GM12878 (cell line): Measurements from ENCODE around the gene SPTBN1. TPM values are rescaled to one million over a fixed set of nuclear protein-coding genes. Genes with fewer than 3 reads are reported as not detected.

Experiments used
- ATAC-seq: fragments of 200-7000 bp; cut with Tn5 transposase; 3 replicates; pipeline ENCODE4 v1.9.1; 2020; ENCODE audit warnings: mild to moderate bottlenecking, moderate library complexity
- BruUV-seq: library from RNA; stranded (reverse); fragments of 400-500 nt; replicated peaks from 2 replicates; lab custom pipeline; 2021; lab: Mats Ljungman, UMichigan
- CTCF ChIA-PET: fragments of 300-600 bp; sonication (Branson Sonifier 250); formaldehyde crosslinking; extraction: SDS; loops from one replicate; lab custom pipeline; 2021; ENCODE audit warnings: inconsistent platforms; lab: Yijun Ruan, JAX
- POLR2A ChIA-PET: fragments of 350-600 bp; formaldehyde crosslinking; extraction: SDS; loops from one replicate; lab custom pipeline; 2021; ENCODE audit warnings: inconsistent platforms; lab: Charles Lee
- RAD21 ChIA-PET: fragments of 300-600 bp; sonication (Branson Sonifier 250); formaldehyde crosslinking; loops from one replicate; lab custom pipeline; 2023; ENCODE audit warnings: antibody characterized with exemption; ENCODE audit not compliant: unreplicated experiment; lab: Charles Lee
- SMC1A ChIA-PET: fragments of 300-600 bp; sonication (Branson Sonifier 250); formaldehyde crosslinking; loops from one replicate; lab custom pipeline; 2023; ENCODE audit not compliant: unreplicated experiment, uncharacterized antibody; lab: Charles Lee
- DNase-seq: peaks from one replicate; pipeline ENCODE4 v3.0.0-alpha.2; 2011; ENCODE audit warnings: low read depth, low spot score
- FAIRE-seq: peaks from 3 replicates; lab custom pipeline; 2011; peaks lifted over from hg19 to GRCh38; lab: Jason Lieb, UNC
- H2AFZ ChIP-seq: 2 replicates; pipeline ENCODE4 v1.6.0; 2011; ENCODE audit warnings: low read depth, low read length, control low read depth; ENCODE audit not compliant: control insufficient read depth
- H3K27ac ChIP-seq: 2 replicates; pipeline ENCODE4 v1.5.1; 2011; ENCODE audit warnings: control low read depth; ENCODE audit not compliant: control insufficient read depth, insufficient read depth
- H3K27me3 ChIP-seq, 2 experiments: replicated peaks in 1 of 2; 2 replicates each; pipeline versions ENCODE4 v1.6.0 to v1.6.1; 2011; ENCODE audit warnings: low read length in 1 of 2; ENCODE audit not compliant: control insufficient read depth in 2 of 2, insufficient read depth in 2 of 2
- H3K36me3 ChIP-seq, 2 experiments: 2 replicates each; pipeline ENCODE4 v1.5.1; 2011; ENCODE audit warnings: low read length in 1 of 2; ENCODE audit not compliant: control insufficient read depth in 2 of 2, insufficient read depth in 2 of 2
- H3K4me1 ChIP-seq: 2 replicates; pipeline ENCODE4 v1.6.1; 2011; ENCODE audit warnings: mild to moderate bottlenecking, low read length, moderate library complexity, mixed read lengths; ENCODE audit not compliant: control insufficient read depth, insufficient read depth
- H3K4me2 ChIP-seq: 2 replicates; pipeline ENCODE4 v1.6.0; 2011; ENCODE audit warnings: control low read depth; ENCODE audit not compliant: control insufficient read depth, insufficient read depth
- H3K4me3 ChIP-seq: fragments of 200-600 bp; sonication (generic); 2 replicates; pipeline ENCODE4 v1.5.1; 2016
- H3K79me2 ChIP-seq: 2 replicates; pipeline ENCODE4 v1.6.0; 2011; ENCODE audit warnings: low read length; ENCODE audit not compliant: control insufficient read depth, insufficient read depth
- H3K9ac ChIP-seq: 2 replicates; pipeline ENCODE4 v1.8.0; 2011; ENCODE audit warnings: low read length, control low read depth, mixed read lengths; ENCODE audit not compliant: control insufficient read depth, insufficient read depth
- H3K9me3 ChIP-seq: replicated peaks from 3 replicates; pipeline ENCODE4 v1.5.1; 2011; ENCODE audit warnings: mild to moderate bottlenecking, low read length; ENCODE audit not compliant: control insufficient read depth, insufficient read depth
- H4K20me1 ChIP-seq: 2 replicates; pipeline ENCODE4 v1.6.0; 2011; ENCODE audit not compliant: control insufficient read depth, insufficient read depth
- CBFB ChIP-seq: IDR thresholded peaks from 2 replicates; pipeline ENCODE4 v1.6.1; 2016; ENCODE audit warnings: antibody characterized with exemption, low read depth
- MAX ChIP-seq: IDR thresholded peaks from 2 replicates; pipeline ENCODE4 v1.6.1; 2012; ENCODE audit warnings: low read depth, low read length, improper control_type of control experiment
- MEF2A ChIP-seq: IDR thresholded peaks from 2 replicates; pipeline ENCODE4 v1.6.1; 2011; ENCODE audit warnings: low read depth, mild to moderate bottlenecking, low read length, moderate library complexity; ENCODE audit not compliant: insufficient read depth
- NR2F1 ChIP-seq: fragments of 450-650 bp; conservative IDR thresholded peaks from 2 replicates; pipeline ENCODE4 v1.6.1; 2017; ENCODE audit warnings: mild to moderate bottlenecking
- PRDM15 ChIP-seq: fragments of 450-650 bp; formaldehyde crosslinking; IDR thresholded peaks from 2 replicates; pipeline ENCODE4 v1.4.0; 2020; ENCODE audit warnings: mild to moderate bottlenecking, moderate library complexity
- ZBTB11 ChIP-seq: fragments of 450-650 bp; formaldehyde crosslinking; IDR thresholded peaks from 2 replicates; pipeline ENCODE4 v1.5.0; 2022; ENCODE audit warnings: mild to moderate bottlenecking, missing genetic modification characterization
- ZNF24 ChIP-seq: fragments of 450-650 bp; IDR thresholded peaks from 2 replicates; pipeline ENCODE4 v1.6.1; 2017; ENCODE audit warnings: antibody characterized with exemption, mild to moderate bottlenecking
- WGBS: methylation state at CpG from one replicate; pipeline ENCODE4 v1.1.6; 2016; ENCODE audit warnings: low lambda C conversion rate; ENCODE audit not compliant: insufficient replicate concordance, insufficient coverage; ENCODE audit errors: missing lambda C conversion rate; 5-methylcytosine and 5-hydroxymethylcytosine counted together
- in situ Hi-C: fragments of 300-500 bp; cut with MboI; formaldehyde crosslinking; loops from 9 replicates; pipeline ENCODE4 v1.14.3; 2018; ENCODE audit warnings: mixed read lengths
- intact Hi-C: fragments of 100-400 bp; cut with micrococcal nuclease; formaldehyde crosslinking; loops from one replicate; pipeline ENCODE4 v1.14.2; 2022; ENCODE audit not compliant: unreplicated experiment
- polyA plus RNA-seq, 11 experiments: library from polyadenylated mRNA; depleted of rRNA in 4 of 11; unstranded in 6 of 11; stranded (reverse) in 5 of 11; fragments of >200 nt; fragmentation: Nextera tagmentation in 4 of 11; fragmentation: Illumina TruSeq in 1 of 11; extraction: Ambion mirVana in 4 of 11; extraction: Trizol in 1 of 11; gene quantifications; 1 replicate in 1 of 11; 2 replicates in 10 of 11; pipeline versions ENCODE4 v1.2.1 to v1.2.3, GENCODE V29; 2011 to 2016; ENCODE audit warnings: inconsistent platforms in 2 of 11, missing spikeins in 2 of 11, low read depth in 1 of 11
- total RNA-seq, 4 experiments: library from RNA; depleted of rRNA in 3 of 4; stranded (reverse); fragments of >200 nt in 3 of 4; fragmentation: Illumina TruSeq in 1 of 4; extraction: Trizol in 1 of 4; gene quantifications; 2 replicates each; pipeline versions ENCODE4 v1.2.1 to v1.2.3, GENCODE V29; 2013 to 2021

SPTBN1 gene
- total and polyA plus RNA-seq, 10 of the 15 experiments (the other 5 are each of a cell fraction or from before 2014, with no cell fraction given): 20.6 to 154 (median 76.7) TPM

GRCh38 chr2:54615832-54616534 is 159.9 kb downstream of the SPTBN1 start:
- Histone ChIP-seq H3K4me3 (no peak overlapping the region), H3K4me2 (no peak overlapping the region), H4K20me1 (no peaks in the 10 kb centered on the region), H3K4me1 (peaks cover 2% of the 10 kb centered on the region; the same call in 1 of the 2 replicates), H2AFZ (no peak overlapping the region), H3K36me3 (peaks cover 25 to 43% of the 10 kb centered on the region in 2 experiments), H3K9ac (no peak overlapping the region), H3K27me3 (no peaks in the 10 kb centered on the region), H3K79me2 (peaks cover 30% of the 10 kb centered on the region), H3K9me3 (no peaks in the 10 kb centered on the region), H3K27ac (no peak overlapping the region)
- ATAC-seq: no peak
- BruUV-seq: no TSS peak
- ChIA-PET SMC1A (interaction anchor here (0.7 to 3.3 kb wide), 19 partner anchors 10 to 94 kb away, joined by 3 to 16 read pairs (median 4); no protein-coding TSS in a partner anchor), POLR2A (interaction anchor here (1.2 to 1.4 kb wide), 2 partner anchors 16 to 41 kb away, joined by 3 read pairs; no protein-coding TSS in a partner anchor), RAD21 (interaction anchor here (0.8 to 1.7 kb wide), 5 partner anchors 19 to 88 kb away, joined by 3 to 10 read pairs (median 3); no protein-coding TSS in a partner anchor), CTCF (interaction anchor here (0.7 to 1.4 kb wide), 4 partner anchors 12 to 88 kb away, joined by 3 to 5 read pairs (median 4); no protein-coding TSS in a partner anchor)
- DNase-seq: no peak
- in situ Hi-C loops (no loop called here), intact Hi-C loops (no loop called here)
- no peak for TF ChIP-seq PRDM15 (CRISPR knock-in tag)
- no peak for TF ChIP-seq MEF2A
- TF ChIP-seq ZNF24: no peak
- no peak for TF ChIP-seq MAX
- no peak for TF ChIP-seq ZBTB11
- no peak for TF ChIP-seq NR2F1
- no peak for TF ChIP-seq CBFB
- no peak for FAIRE-seq
- 76% methylated on average over 5 of the region's 5 CpGs for WGBS
